K562 (cell line): ENCODE results near the gene LMAN2. TPM values are rescaled to one million over a fixed set of nuclear protein-coding genes. Genes with fewer than 3 reads are reported as not detected.

Experiments used
- ATAC-seq: fragments of 200-7000 bp; cut with Tn5 transposase; 3 replicates; pipeline ENCODE4 v1.9.1; 2020; ENCODE audit warnings: moderate library complexity
- BruUV-seq: library from RNA; stranded (reverse); fragments of 400-500 nt; replicated peaks from 2 replicates; lab custom pipeline; 2021; lab: Mats Ljungman, UMichigan
- CTCF ChIA-PET: fragments of 300-600 bp; formaldehyde crosslinking; extraction: SDS; loops from one replicate; lab custom pipeline; 2021; ENCODE audit warnings: low intra/inter-chr PET ratio; lab: Yijun Ruan, JAX
- POLR2A ChIA-PET: fragments of 300-600, 350-650 bp; sonication (Branson Sonifier 250); formaldehyde crosslinking; extraction: SDS; loops from one replicate; lab custom pipeline; 2021; ENCODE audit warnings: antibody characterized with exemption, inconsistent platforms; lab: Yijun Ruan, JAX
- DNase-seq, 4 experiments: peaks; one replicate each; pipeline versions ENCODE4 v3.0.0 to v3.0.0-alpha.2; 2011 to 2018; ENCODE audit warnings: low spot score in 3 of 4, mixed read lengths in 3 of 4; ENCODE audit errors: extremely low read depth in 1 of 4
- FAIRE-seq: peaks from 2 replicates; lab custom pipeline; 2011; peaks lifted over from hg19 to GRCh38; lab: Jason Lieb, UNC
- H2AFZ ChIP-seq: 2 replicates; pipeline ENCODE4 v1.6.0; 2011; ENCODE audit warnings: low read depth, low read length, control low read depth, inconsistent platforms
- H3K27ac ChIP-seq: fragments of 200-600 bp; 3 replicates; pipeline ENCODE4 v1.8.0; 2011; ENCODE audit warnings: low read depth, mild to moderate bottlenecking, control low read depth, inconsistent platforms, low read length, moderate library complexity, mixed read lengths; ENCODE audit errors: extremely low read depth
- H3K27me3 ChIP-seq, 2 experiments: fragments of 300-600 bp in 1 of 2; 2 replicates in 1 of 2; 3 replicates in 1 of 2; pipeline versions ENCODE4 v1.6.0 to v1.8.0; 2011; ENCODE audit warnings: inconsistent platforms in 2 of 2, low read length in 2 of 2, mild to moderate bottlenecking in 1 of 2, mixed read lengths in 1 of 2, moderate library complexity in 1 of 2; ENCODE audit not compliant: control insufficient read depth in 2 of 2, insufficient read depth in 2 of 2
- H3K36me3 ChIP-seq: fragments of 300-600 bp; 3 replicates; pipeline ENCODE4 v1.8.0; 2011; ENCODE audit warnings: mild to moderate bottlenecking, low read length, inconsistent platforms; ENCODE audit not compliant: control insufficient read depth, insufficient read depth
- H3K4me1 ChIP-seq, 2 experiments: fragments of 200-600 bp in 1 of 2; replicated peaks in 1 of 2; 2 replicates in 1 of 2; 3 replicates in 1 of 2; pipeline versions ENCODE4 v1.5.1 to v1.8.0; 2011; ENCODE audit warnings: inconsistent platforms in 2 of 2, low read length in 2 of 2, mild to moderate bottlenecking in 1 of 2, mixed read lengths in 1 of 2, moderate library complexity in 1 of 2; ENCODE audit not compliant: control insufficient read depth in 2 of 2, insufficient read depth in 2 of 2
- H3K4me2 ChIP-seq: 2 replicates; pipeline ENCODE4 v1.6.1; 2011; ENCODE audit warnings: low read length, control low read depth, inconsistent platforms, mixed read lengths; ENCODE audit not compliant: insufficient read depth
- H3K4me3 ChIP-seq: fragments of 200-600 bp; sonication (generic), shearing (Covaris generic); 2 replicates; pipeline ENCODE4 v1.5.1; 2016; ENCODE audit warnings: control low read depth, inconsistent platforms
- H3K79me2 ChIP-seq: fragments of 200-600 bp; 3 replicates; pipeline ENCODE4 v1.8.0; 2011; ENCODE audit warnings: low read length, inconsistent platforms; ENCODE audit not compliant: control insufficient read depth, insufficient read depth
- H3K9ac ChIP-seq, 2 experiments: 2 replicates each; pipeline versions ENCODE4 v1.6.0 to v1.6.1; 2011; ENCODE audit warnings: low read depth in 2 of 2, low read length in 2 of 2, control low read depth in 1 of 2, inconsistent platforms in 1 of 2, mild to moderate bottlenecking in 1 of 2, mixed read lengths in 1 of 2; ENCODE audit not compliant: insufficient read depth in 1 of 2
- H3K9me1 ChIP-seq: one replicate; pipeline ENCODE4 v1.6.0; 2011; ENCODE audit warnings: inconsistent platforms, mild to moderate bottlenecking, low read length, moderate library complexity; ENCODE audit not compliant: control insufficient read depth, insufficient read depth
- H3K9me3 ChIP-seq: replicated peaks from 2 replicates; pipeline ENCODE4 v1.5.1; 2011; ENCODE audit warnings: low read depth, low read length, inconsistent platforms; ENCODE audit not compliant: control insufficient read depth, insufficient read depth
- H4K20me1 ChIP-seq: replicated peaks from 2 replicates; pipeline ENCODE4 v1.6.1; 2011; ENCODE audit warnings: low read length, inconsistent platforms, mixed read lengths; ENCODE audit not compliant: control insufficient read depth, insufficient read depth
- ARNT ChIP-seq, 2 experiments: fragments of 450-650 bp; IDR thresholded peaks; 2 replicates each; pipeline ENCODE4 v1.6.1; 2016; ENCODE audit warnings: mild to moderate bottlenecking in 1 of 2
- CBX1 ChIP-seq: sonication (generic); IDR thresholded peaks from 2 replicates; pipeline ENCODE4 v1.6.1; 2016; ENCODE audit warnings: antibody characterized with exemption, low read depth, mild to moderate bottlenecking
- CBX3 ChIP-seq, 2 experiments: IDR thresholded peaks; 1 replicate in 1 of 2; 2 replicates in 1 of 2; pipeline ENCODE4 v1.6.1; 2012; ENCODE audit warnings: inconsistent platforms in 2 of 2, low read length in 2 of 2, borderline replicate concordance in 1 of 2, control low read depth in 1 of 2
- CHD4 ChIP-seq: fragments of 200-600 bp; sonication (generic); IDR thresholded peaks from 3 replicates; pipeline ENCODE4 v1.6.1; 2012; ENCODE audit warnings: low read depth, mild to moderate bottlenecking, mixed read lengths, low read length, inconsistent platforms; ENCODE audit not compliant: insufficient read depth, insufficient replicate concordance, poor library complexity, severe bottlenecking
- CREBBP ChIP-seq: IDR thresholded peaks from one replicate; pipeline ENCODE4 v1.6.1; 2012; ENCODE audit warnings: low read depth, mild to moderate bottlenecking, control low read depth, inconsistent platforms, low read length
- DPF2 ChIP-seq: fragments of 450-650 bp; IDR thresholded peaks from 2 replicates; pipeline ENCODE4 v1.6.1; 2016
- E4F1 ChIP-seq: fragments of 250-450 bp; sonication (Bioruptor Pico); IDR thresholded peaks from 2 replicates; pipeline ENCODE4 v1.5.0; 2021; ENCODE audit warnings: mild to moderate bottlenecking, borderline replicate concordance
- ESRRA ChIP-seq: fragments of 450-650 bp; IDR thresholded peaks from 2 replicates; pipeline ENCODE4 v1.6.1; 2014; ENCODE audit warnings: low read depth, mild to moderate bottlenecking, moderate library complexity, borderline replicate concordance
- FOSL1 ChIP-seq: fragments of 200-800 bp; sonication (Bioruptor generic); conservative IDR thresholded peaks from 2 replicates; pipeline ENCODE4 v1.6.1; 2016; ENCODE audit warnings: missing genetic modification characterization, missing compliant biosample characterization
- FOXM1 ChIP-seq, 2 experiments: fragments of 450-650 bp in 1 of 2; sonication (generic) in 1 of 2; formaldehyde crosslinking in 1 of 2; IDR thresholded peaks; 2 replicates each; pipeline versions ENCODE4 v1.6.1 to v1.9.0; 2017 to 2022; ENCODE audit warnings: low read depth in 2 of 2, mild to moderate bottlenecking in 2 of 2, missing genetic modification reagents in 1 of 2, moderate library complexity in 1 of 2
- GATA2 ChIP-seq: sonication (generic); formaldehyde crosslinking; IDR thresholded peaks from 2 replicates; pipeline ENCODE4 v1.4.0; 2020; ENCODE audit warnings: mild to moderate bottlenecking, missing genetic modification reagents
- HDAC1 ChIP-seq, 2 experiments: fragments of 450-650 bp; IDR thresholded peaks; 2 replicates each; pipeline ENCODE4 v1.6.1; 2016 to 2017; ENCODE audit warnings: inconsistent platforms in 1 of 2, mild to moderate bottlenecking in 1 of 2, moderate library complexity in 1 of 2
- HDAC2 ChIP-seq: fragments of 450-650 bp; IDR thresholded peaks from 2 replicates; pipeline ENCODE4 v1.6.1; 2016; ENCODE audit warnings: mild to moderate bottlenecking
- HDGF ChIP-seq: fragments of 450-650 bp; IDR thresholded peaks from 2 replicates; pipeline ENCODE4 v1.6.1; 2016
- KDM1A ChIP-seq, 2 experiments: fragments of 450-650 bp; IDR thresholded peaks; 2 replicates each; pipeline ENCODE4 v1.6.1; 2016; ENCODE audit warnings: mild to moderate bottlenecking in 2 of 2
- MIER1 ChIP-seq: fragments of 450-650 bp; IDR thresholded peaks from 2 replicates; pipeline ENCODE4 v1.6.1; 2016; ENCODE audit warnings: antibody characterized with exemption, mild to moderate bottlenecking, low read depth
- NBN ChIP-seq: fragments of 450-650 bp; IDR thresholded peaks from 2 replicates; pipeline ENCODE4 v1.6.1; 2016; ENCODE audit warnings: low read depth, mild to moderate bottlenecking
- RCOR1 ChIP-seq, 2 experiments: IDR thresholded peaks; 2 replicates each; pipeline ENCODE4 v1.6.1; 2012; ENCODE audit warnings: low read depth in 2 of 2, low read length in 2 of 2, borderline replicate concordance in 1 of 2, improper control_type of control experiment in 1 of 2
- TRIM24 ChIP-seq, 2 experiments: fragments of 450-650 bp; IDR thresholded peaks; 2 replicates each; pipeline ENCODE4 v1.6.1; 2016
- XRCC5 ChIP-seq: fragments of 200-400 bp; formaldehyde crosslinking; IDR thresholded peaks from 2 replicates; pipeline ENCODE4 v1.6.1; 2017; ENCODE audit warnings: low read depth, mild to moderate bottlenecking, low read length
- ZNF551 ChIP-seq: fragments of 250-450 bp; sonication (Bioruptor Pico); IDR thresholded peaks from 2 replicates; pipeline ENCODE4 v1.5.0; 2021; ENCODE audit warnings: mild to moderate bottlenecking, moderate library complexity
- WGBS: fragments of 100-300 bp; shearing (Covaris generic); methylation state at CpG from one replicate; pipeline ENCODE4 v1.1.6; 2016; ENCODE audit warnings: low coverage, mixed read lengths; ENCODE audit not compliant: insufficient coverage; ENCODE audit errors: missing lambda C conversion rate; 5-methylcytosine and 5-hydroxymethylcytosine counted together
- in situ Hi-C: fragments of 300-500 bp; cut with MboI; formaldehyde crosslinking; loops from 4 replicates; pipeline ENCODE4 v1.15.0; 2018; ENCODE audit warnings: inconsistent platforms, mixed read lengths
- intact Hi-C: fragments of 100-400 bp; cut with micrococcal nuclease; formaldehyde crosslinking; loops from 2 replicates; pipeline ENCODE4 v1.14.2; 2022
- polyA plus RNA-seq, 8 experiments: library from polyadenylated mRNA; depleted of rRNA in 4 of 8; stranded (reverse) in 5 of 8; unstranded in 3 of 8; fragments of >200 nt; fragmentation: Nextera tagmentation in 2 of 8; fragmentation: Illumina TruSeq in 1 of 8; extraction: Ambion mirVana in 2 of 8; extraction: Trizol in 1 of 8; gene quantifications; 2 replicates each; pipeline versions ENCODE4 v1.2.1 to v1.2.3, GENCODE V29; 2011 to 2014; ENCODE audit warnings: inconsistent platforms in 1 of 8, missing spikeins in 1 of 8
- total RNA-seq, 7 experiments: library from RNA; depleted of rRNA in 6 of 7; stranded (reverse); fragments of >200 nt in 6 of 7; fragmentation: Illumina TruSeq in 2 of 7; extraction: Trizol in 2 of 7; gene quantifications; 2 replicates each; pipeline versions ENCODE4 v1.2.1 to v1.2.3, GENCODE V29; 2011 to 2021; ENCODE audit warnings: low replicate concordance in 1 of 7

LMAN2 gene
- total and polyA plus RNA-seq, 9 of the 15 experiments (the other 6 are each of a cell fraction or from before 2014, with no cell fraction given): 2.7 to 254 (median 136) TPM

GRCh38 chr5:177363565-177363964 is 12.1 kb upstream of the LMAN2 start:
- Histone ChIP-seq H3K36me3 (peaks cover 5% of the 10 kb centered on the region; the same call in 2 of the 3 replicates), H3K4me3 (peak overlapping the region; percentile 45), H3K9ac (peak overlapping the region in 1 of 2 experiments; percentile 93; a peak in 1 of 4 replicates), H4K20me1 (no peaks in the 10 kb centered on the region), H3K9me3 (no peaks in the 10 kb centered on the region), H3K27ac (peak overlapping the region; percentile 67; the same call in 2 of the 3 replicates), H3K79me2 (peaks cover 14% of the 10 kb centered on the region), H3K9me1 (no peaks in the 10 kb centered on the region), H3K4me1 (peaks cover 51 to 77% of the 10 kb centered on the region in 2 experiments), H2AFZ (peak overlapping the region; percentile 94), H3K27me3 (no peaks in the 10 kb centered on the region), H3K4me2 (peak overlapping the region; percentile 80)
- intact Hi-C loops: loop anchor here (10.0 kb wide), 1 partner anchor 249 kb away; no protein-coding TSS in a partner anchor
- ATAC-seq (no peak), DNase-seq (no peak), FAIRE-seq (peak; percentile 69)
- in situ Hi-C loops: no loop called here
- WGBS: 14% methylated on average over 10 of the region's 10 CpGs
- POLR2A ChIA-PET: interaction anchor here (0.7 to 3.0 kb wide), 3 partner anchors 9 to 130 kb away, joined by 3 to 13 read pairs (median 4); partner anchors contain the start of gene LMAN2
- no TSS peak for BruUV-seq
- CTCF ChIA-PET: no interaction called here
- TF ChIP-seq FOSL1 (tag): peak; percentile 4; the same call in 1 of the 2 replicates
- no peak for TF ChIP-seq ZNF551 (CRISPR knock-in tag)
- TF ChIP-seq MIER1: no peak
- TF ChIP-seq HDAC1 (IDR thresholded peaks at IDR 0.05): peak; percentile 68 to 70
- peak; percentile 41 to 86; a peak in 1 of 4 replicates for TF ChIP-seq ARNT (IDR thresholded peaks at IDR 0.05)
- peak; percentile 91 for TF ChIP-seq CHD4
- 0 out of 2 replicates have a peak, but pooled peaks have one; percentile 8 for TF ChIP-seq ESRRA
- peak; percentile 75 for TF ChIP-seq CBX1
- TF ChIP-seq HDAC2: peak; percentile 98
- no peak for TF ChIP-seq CREBBP
- TF ChIP-seq FOXM1 (IDR thresholded peaks at IDR 0.05; ENCODE audit: low read depth): peak; percentile 33; the same call in 1 of the 2 replicates
- TF ChIP-seq FOXM1 (CRISPR knock-in tag; IDR thresholded peaks at IDR 0.05; ENCODE audit: low read depth): no peak
- TF ChIP-seq HDGF: peak; percentile 86
- peak; percentile 13 to 92; a peak in 3 of 4 replicates for TF ChIP-seq RCOR1 (IDR thresholded peaks at IDR 0.05; ENCODE audit: borderline replicate concordance in 1 of 2, low read depth in 2 of 2, low read length in 2 of 2)
- 0 out of 3 replicates have a peak, but pooled peaks of 1 of the 2 experiments have one; percentile 55 for TF ChIP-seq CBX3 (IDR thresholded peaks at IDR 0.05; ENCODE audit: borderline replicate concordance in 1 of 2, low read length in 2 of 2)
- 0 out of 2 replicates have a peak, but pooled peaks have one; percentile 4 for TF ChIP-seq DPF2
- peak in 1 of 2 experiments; percentile 30; a peak in 1 of 4 replicates for TF ChIP-seq TRIM24 (IDR thresholded peaks at IDR 0.05)
- peak; percentile 95 to 97 for TF ChIP-seq KDM1A (IDR thresholded peaks at IDR 0.05)
- TF ChIP-seq E4F1: no peak
- peak; percentile 58 for TF ChIP-seq NBN
- 0 out of 2 replicates have a peak, but pooled peaks have one; percentile 10 for TF ChIP-seq GATA2 (CRISPR knock-in tag)
- 0 out of 2 replicates have a peak, but pooled peaks have one; percentile 38 for TF ChIP-seq XRCC5
